PFSK-1 (cell line): Measurements from ENCODE around the gene ANAPC1.

ENCODE experiments used
- FOXP2 ChIP-seq: optimal IDR thresholded peaks from 2 replicates; pipeline ENCODE3; 2011; ENCODE audit warnings: borderline replicate concordance, control low read depth, inconsistent platforms; ENCODE audit not compliant: insufficient read depth; ENCODE audit errors: extremely low read length, extremely low read depth
- POLR2AphosphoS5 ChIP-seq: IDR thresholded peaks from 2 replicates; pipeline ENCODE4 v1.6.1; 2012; ENCODE audit warnings: low read depth, mild to moderate bottlenecking, control low read depth, low read length, moderate library complexity
- REST ChIP-seq, 2 experiments: IDR thresholded peaks; 2 replicates each; pipeline versions ENCODE4 v1.6.1 to v1.8.0; 2011 to 2012; ENCODE audit warnings: low read depth in 2 of 2, low read length in 2 of 2, control low read depth in 1 of 2, inconsistent platforms in 1 of 2, mild to moderate bottlenecking in 1 of 2, moderate library complexity in 1 of 2; ENCODE audit not compliant: insufficient read depth in 1 of 2
- SIN3A ChIP-seq: IDR thresholded peaks from 2 replicates; pipeline ENCODE4 v1.6.1; 2012; ENCODE audit warnings: mild to moderate bottlenecking, low read length, moderate library complexity, borderline replicate concordance; ENCODE audit not compliant: insufficient read depth
- TAF1 ChIP-seq: IDR thresholded peaks from 2 replicates; pipeline ENCODE4 v1.6.1; 2012; ENCODE audit warnings: low read length, control low read depth, borderline replicate concordance; ENCODE audit not compliant: insufficient read depth

- no peak for TF ChIP-seq TAF1
- TF ChIP-seq SIN3A, result no peak
- TF ChIP-seq POLR2AphosphoS5, result no peak
- no peak for TF ChIP-seq REST (IDR thresholded peaks at IDR 0.05; ENCODE audit: insufficient read depth in 1 of 2, low read depth in 2 of 2, low read length in 2 of 2)
- TF ChIP-seq FOXP2, result no peak
These were observed 39.3 kb upstream of the ANAPC1 start for GRCh38 chr2:111923276-111923804.
